ENCODE data around the gene HS1BP3.

HS1BP3 gene

DNA sequence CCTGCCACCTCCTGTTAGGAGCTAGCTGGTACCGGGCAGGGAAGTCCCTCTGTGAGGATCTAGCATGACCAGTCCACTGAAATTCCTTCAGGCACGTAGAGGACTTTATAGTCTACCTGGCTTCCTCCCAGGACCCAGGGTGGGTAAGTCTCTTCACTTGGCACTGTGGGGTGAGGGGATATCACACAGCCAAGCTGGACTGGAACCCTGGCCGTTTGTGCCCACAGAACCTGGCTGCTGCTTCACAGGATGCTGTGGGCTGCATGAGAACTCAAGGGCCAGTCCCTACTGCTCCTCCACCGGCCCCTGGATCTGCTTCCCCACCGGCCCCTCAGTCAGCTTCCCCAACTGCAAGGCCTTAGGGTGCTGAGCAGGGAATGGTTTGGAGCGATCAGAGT lies 35.8 kb downstream of the HS1BP3 start:
- DNase-seq, result no peak

DNA sequence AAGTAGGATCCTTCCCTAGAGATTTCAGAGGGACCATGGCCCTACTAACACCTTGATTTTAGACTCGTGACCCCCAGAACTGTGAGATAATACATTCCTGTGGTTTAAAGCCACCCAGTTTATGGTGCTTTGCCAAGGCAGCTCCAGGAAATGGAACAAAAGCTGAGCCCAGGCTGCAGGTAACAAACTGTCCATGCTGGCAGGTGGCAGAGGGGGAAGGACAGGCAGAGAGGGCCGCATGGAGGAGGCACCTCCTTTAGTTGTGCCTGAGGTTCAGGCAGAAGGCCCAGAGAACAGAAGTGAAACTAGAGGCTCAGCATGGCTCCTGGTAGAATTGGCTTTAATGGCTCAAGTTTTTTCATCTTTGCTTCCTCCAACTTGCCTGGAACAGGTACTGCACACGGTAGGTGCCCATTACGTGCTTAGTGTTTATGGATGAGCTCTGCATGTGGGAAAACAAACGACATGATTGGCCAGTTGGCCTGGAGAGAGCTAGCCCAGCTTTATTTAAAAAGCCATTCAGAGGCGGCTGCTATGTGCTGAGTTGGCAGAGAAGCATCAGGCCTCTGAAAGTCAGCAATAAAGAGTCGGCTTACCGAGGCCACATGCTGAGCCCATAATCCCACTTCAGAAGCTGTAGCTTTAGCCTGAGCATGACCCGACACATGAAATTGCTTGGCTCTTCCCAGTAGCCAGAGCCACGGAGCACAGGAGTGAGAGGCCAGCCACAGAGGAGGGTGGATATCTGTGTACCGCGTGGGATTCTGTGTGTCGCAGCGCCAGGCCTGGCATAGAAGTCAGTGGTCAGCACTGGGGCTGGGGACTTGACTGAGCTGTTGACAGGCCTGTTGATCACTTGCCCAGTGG lies 36.5 kb downstream of the HS1BP3 start:
- no peak for DNase-seq

DNA sequence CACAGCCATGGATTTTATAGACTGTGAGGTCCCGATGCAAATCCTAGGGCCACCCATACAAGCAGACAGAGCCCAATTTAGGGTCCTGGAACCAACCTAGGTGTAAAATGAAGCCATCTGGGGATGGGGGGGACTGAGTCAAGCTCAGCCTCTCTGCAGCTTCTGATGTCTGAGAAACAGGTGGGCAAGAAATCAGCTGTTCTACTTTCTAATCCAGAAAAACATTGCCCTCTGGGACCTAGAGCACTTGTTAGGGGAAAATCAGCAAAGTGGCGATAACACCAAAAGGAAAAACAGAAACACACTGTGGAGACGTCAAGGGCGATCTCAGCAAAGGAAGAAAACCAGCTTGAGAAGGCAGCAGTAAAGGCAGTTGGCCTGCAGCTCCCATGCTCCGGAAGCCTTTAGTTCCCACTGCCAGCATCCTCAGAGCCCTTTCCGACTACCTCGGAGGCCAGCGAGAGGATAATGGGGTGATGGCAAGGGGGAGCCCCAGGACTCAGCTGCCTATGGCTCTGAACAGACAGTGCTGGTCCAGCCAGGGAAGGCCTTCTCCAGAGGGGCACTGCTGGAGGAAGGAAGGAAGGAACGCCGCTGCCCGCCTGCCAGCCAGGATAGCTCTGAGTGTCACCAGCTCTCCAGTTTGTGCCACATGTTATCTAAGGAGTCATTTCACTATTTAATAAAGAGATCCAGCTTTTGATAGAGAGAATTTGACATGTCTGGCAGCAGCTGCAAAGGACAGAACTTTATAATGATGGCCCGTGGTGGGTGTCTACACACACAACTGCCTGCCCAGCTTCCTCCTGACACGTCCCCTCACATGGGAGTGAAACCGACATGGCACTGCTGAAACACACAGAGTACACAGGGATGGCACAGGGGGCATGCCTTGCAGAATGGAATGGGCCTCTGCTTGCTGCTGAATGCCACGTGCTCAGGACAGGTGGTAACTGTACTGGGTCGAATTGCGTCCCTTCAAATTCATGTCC lies 37.7 kb downstream of the HS1BP3 start:
- DNase-seq, result no peak

DNA sequence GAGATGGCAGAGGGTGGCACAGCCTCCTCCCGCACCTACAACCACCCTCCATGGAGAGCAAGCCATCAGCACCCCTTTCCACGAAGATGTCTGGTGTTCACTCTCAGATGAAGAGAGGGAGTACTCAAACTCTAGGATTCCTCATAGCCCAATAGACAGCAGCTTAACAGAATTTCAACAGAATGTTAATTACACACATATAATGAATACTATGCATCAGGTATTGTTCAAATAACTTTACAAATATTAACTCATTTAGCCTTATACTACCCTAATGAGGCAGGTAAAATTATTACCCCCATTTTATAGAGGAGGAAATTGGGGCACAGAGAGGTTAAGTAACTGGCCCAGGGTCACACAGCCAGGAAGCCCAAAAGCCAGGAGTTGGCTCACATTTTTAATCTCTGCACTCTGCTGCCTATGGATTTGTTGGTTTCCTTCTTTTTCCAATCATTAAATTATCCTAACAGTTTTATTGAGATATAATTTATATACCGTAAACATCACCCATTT lies 39.0 kb downstream of the HS1BP3 start:
- no peak for DNase-seq

DNA sequence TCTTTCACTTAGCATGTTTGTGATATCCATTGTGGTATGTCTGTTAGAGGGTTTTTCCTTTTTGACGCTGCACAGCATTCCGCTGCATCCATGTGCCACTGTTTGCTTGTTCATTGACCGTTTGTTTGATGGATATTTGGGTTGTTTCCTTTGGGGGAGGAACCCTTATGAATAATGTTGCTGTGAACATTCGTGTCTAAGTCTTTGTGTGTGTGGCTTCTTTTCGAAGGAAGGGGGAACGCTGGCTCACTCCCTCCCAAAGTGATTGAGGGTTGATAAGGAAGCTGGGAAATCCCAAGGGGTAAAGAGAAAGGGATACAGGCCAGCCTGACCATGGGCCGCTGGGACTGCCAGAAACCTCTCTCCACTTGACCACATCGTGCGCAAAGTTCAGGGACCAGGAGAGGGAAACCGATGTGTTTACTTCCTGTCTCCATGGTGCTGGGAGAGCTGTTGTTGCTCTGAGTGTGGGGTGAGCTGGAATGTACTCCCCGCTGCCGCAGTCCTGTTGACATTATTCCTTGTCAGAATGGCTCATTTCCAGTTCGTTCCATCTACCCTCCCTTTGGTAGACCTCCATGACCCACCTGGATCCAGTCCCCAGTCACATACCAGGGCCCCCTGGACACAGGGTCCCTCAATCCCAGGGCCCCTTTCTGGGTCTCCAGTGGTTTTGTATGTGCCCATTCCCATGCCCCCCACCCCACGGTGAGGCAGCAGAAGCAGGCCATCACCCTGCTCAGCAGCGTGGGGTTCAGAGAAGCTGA lies 39.6 kb downstream of the HS1BP3 start:
- no peak for DNase-seq

DNA sequence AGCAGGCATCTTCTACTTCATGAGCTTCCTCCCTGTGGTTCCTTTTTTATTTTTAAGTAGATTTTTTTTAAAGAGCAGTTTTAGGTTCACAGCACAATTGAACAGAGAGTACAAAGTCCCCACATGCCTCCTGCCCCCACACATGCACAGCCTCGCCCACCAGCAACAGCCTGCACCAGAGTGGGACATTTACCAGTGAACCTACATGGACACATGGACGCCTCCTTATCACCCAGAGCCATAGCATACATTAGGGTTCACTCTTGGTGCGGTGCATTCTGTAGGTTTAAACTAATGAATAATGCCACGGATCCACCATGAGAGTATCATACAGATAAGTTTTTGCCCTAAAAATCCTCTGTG lies 40.9 kb downstream of the HS1BP3 start:
- DNase-seq, result no peak

DNA sequence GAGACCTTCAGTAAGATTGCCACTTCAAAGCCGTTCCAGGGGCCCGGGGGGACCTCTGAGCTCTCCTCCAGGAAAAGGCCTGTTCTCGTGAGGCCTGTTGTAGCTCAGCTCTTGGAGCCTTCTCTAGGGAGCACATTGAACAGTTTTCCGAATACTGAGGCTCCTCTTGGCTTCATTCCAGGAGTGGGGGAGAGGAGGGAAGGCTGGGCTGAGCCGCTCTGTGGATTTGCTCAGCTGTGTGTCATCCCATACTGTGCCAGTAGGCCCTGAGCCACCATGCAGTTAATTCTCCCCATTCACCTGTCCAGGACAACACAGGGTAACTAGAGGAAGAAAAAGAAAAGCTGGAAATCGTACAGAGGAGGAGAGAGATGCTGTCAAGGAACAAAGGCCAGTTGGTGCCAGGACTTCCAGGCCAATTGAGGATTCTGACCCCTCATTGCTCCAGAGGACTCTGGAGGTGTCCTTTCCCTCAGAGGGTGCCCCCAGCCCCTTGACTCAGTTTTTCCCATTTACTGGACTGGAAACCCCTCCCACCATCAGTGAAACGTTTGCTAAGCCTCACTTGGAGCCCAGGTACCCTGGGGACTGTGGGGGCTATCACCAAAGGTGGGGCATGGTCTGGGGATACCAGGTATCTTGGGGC lies 41.4 kb downstream of the HS1BP3 start:
- DNase-seq, result no peak

DNA sequence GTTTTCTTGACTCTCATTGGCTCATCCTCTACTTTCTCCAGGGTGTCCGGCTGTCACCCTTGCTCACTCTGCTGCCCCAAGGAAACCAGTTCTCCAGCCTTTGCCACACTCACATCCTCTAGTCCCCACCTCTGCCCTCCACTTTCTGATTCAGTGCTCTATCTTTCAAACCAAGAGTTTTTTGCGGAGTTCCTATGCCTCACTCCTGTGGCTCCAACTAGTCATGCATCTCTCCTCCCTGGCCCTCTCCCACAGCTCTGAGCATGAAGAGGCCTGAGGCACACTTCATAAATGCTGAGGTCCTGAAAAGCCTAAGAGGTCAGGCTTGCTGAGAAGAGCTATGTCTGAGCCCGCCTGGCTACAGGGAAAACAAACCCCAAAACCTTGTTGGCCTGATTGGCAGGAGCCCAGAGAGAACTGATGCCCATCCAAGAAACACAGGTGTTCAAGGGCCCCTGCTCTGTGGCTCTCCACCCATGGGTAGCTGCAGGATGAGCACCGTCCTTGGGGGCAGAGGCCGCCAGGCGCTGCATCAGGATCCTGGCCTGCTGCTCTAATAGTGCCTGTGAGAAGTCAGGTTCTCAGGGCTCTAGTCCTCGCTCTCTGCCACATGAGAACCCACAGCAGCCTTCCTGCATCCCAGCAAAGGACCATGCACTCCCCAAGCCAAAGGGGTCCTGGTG lies 42.1 kb downstream of the HS1BP3 start:
- DNase-seq, result no peak

DNA sequence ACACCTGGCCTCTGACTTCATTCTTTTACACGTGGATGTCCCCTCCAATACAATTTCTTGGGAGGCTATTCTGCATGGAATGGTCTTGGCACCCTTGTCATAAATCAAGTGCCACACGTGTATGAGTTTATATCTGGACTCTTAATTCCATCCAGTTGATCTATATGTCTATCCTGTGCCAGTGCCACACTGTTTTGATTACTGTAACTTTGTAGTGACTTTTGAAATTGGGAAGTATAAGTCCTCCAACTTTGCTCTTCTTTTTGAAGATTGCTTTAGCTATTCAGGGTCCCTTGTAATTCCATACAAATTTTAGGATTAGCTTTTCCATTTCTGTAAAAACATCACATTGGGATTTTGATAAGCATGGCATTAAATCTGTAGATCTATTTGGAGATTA lies 43.5 kb downstream of the HS1BP3 start:
- DNase-seq, result no peak

DNA sequence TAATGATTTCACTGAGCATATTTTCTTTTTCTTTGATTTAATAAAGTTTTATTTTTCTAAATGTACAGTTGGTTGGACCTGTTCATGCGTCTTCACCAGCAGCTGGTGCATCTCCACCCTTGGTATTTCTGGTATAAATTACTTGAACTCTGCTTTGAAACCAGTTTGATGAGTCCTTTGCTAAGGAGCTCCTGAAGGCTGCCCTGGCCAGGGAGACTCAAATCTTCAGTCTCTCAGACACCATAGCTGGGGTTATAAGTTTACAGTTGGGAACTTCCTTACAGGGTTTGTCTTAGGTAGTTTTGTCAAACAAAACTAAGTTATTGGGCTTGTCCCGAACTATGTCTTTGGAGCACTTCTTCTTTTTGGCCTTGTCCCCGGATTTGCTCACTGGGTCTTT lies 44.7 kb downstream of the HS1BP3 start:
- DNase-seq, result no peak

DNA sequence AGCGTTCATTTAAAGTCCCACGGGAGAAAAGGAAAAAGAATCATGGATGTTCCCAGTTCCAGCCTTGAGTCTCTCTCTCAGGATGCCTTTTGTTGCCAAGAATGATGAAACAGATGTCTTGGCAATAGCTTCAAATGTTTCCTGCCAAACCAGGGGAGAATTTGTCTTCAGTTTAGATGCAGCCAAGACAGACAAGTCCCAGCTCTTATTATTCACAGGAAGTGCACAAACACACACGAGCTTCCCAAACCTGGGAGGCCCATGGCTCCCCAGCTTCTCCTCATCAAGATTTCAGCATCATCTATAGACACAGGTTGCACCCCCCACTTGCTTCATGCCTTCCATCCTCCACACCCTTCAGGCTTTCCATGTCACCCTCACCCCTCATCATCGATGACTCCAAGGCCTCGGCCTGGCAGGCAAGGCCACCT lies 45.9 kb downstream of the HS1BP3 start:
- DNase-seq, result no peak

DNA sequence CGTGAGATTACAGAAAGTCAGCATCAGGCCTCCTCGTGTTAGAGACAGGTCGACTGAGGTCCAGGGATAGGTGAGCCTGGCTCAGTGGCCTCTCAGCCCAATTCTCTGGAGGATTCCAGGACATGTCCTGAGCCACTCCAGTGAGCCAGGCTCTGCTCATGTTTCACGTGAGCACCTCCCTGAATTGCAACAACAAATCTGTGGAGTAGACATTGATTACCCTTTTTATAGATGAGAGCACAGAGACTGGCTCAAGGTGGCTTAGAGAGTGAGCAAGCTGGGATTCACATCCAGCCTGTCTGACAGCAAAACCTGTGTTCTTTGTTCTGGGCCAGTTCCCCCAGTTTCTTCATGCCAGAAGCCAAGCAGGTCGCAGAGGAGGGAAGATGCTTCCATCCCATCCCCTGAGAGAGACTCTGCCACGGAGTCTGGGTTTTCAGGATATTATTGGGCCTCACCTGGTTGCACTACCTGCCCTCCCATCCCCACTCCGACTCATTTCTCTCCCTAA lies 46.4 kb downstream of the HS1BP3 start:
- DNase-seq, result no peak

DNA sequence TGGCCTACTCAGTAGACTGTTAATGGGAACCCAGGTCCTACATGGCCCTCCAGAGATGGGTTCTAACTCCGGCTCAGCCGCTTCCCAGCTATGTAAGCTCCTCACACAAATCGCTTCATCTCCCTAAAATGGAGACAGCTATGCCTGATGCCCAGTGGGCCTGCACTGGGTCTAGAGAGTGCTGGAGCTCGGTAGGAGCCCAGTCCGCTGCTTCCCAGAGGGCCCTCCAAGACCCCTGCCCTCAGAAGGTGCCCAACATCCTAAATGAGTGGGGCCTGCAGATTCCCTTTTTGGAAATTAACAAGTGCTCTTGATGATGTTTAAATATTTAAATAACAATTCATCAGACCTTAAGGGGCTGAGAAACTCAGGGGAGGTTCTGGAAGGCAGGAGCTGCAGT lies 47.1 kb downstream of the HS1BP3 start:
- DNase-seq, result no peak

DNA sequence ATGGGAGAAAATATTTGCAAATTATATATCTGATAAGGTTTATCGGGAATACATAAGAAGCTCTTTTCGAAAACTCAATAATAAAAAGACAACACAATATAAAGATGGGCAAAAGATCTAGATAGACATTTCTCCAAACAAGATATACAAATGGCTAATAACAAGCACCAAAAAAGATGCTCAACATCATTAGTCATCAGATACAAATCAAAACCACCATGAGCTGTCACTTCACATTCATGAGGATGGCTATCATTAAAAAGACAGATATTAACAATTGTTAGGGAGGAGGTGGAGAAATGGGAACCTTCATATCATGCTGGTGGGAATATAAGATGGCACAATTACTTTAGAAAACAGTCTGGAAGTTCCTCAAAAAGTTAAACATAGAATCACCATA lies 48.1 kb downstream of the HS1BP3 start:
- no peak for DNase-seq

DNA sequence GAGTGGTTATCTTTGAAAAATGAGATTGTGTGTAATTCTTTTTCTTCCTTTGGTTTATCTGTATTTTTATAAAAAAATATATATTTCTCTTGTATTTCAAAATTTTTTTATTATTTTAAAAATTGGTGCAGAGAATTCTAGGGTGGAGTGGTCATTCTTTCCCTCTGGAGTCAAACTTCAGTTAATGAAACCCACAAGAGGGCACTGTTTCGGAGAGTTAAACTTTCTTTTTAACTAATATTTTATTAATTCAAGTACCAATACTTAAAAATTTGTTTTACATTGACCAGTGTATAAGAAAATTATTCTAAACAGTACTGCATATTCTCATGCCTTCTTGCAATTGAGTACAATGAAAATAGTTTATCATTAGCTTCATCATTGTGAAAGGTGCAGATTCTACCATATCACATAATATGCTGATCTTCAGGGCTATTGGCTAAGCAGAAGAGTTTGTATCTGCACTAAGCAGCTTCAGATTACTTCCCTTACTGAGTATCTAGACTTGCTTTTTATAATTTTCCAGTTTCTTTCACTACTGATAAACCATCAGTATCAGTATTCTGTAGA lies 50.1 kb downstream of the HS1BP3 start:
- DNase-seq, result no peak

DNA sequence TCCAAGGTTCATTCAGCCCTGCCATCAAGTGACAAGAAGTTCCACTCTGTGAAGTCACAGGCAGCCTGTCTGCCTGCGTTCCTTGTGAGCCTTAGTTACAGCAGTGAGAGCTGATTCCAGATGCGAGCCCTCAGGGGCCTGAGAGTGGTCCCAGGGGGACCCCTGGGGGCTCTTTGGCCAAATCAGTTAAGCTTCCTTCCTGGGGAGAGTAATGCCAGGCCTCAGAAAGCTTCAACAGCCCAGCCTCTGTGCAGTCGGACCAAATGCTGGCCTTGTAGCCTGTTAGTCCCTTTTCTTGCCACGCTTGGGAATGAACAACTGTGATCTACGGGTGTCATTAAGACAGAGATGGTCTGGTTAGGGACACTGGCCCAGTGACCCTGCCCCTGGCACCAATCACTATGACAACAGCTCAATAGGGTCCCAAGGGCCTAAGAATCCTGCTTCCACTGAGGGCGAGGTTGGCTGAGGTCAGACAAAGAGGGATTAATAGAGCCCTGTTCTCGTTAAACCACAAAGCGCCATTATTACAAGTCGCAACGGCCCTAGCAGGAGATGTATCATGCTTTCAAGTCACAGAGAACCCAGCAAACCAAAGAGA lies 50.9 kb downstream of the HS1BP3 start:
- no peak for DNase-seq

DNA sequence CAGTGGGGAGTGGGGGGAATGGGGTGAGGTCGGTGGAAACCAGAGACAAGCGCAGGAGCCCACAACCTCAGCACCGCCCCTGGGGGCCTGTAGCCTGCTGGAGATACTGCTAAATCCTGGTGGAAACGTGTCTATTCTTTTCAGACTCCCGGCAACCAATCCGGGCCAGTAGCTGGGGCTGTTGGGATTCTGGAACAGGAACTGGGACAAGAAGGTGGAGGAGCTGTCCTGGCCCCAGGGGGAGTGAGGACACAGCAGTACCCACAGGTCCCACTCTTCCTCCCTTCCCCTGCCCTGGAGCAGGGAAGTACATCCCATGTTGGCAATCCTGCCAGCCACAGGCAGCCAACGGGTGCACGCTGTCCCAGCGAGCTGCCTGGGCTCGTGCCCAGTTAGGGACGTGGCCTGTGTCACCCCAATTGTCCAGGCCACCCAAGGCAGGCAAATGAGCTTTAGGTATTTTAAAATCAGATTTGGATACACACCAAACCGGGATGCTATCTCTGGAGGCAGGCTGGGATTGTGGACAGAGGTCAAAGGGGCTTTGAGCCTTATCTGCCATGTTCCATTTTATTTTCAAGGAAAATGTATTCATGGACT lies 51.8 kb downstream of the HS1BP3 start:
- no peak for DNase-seq

DNA sequence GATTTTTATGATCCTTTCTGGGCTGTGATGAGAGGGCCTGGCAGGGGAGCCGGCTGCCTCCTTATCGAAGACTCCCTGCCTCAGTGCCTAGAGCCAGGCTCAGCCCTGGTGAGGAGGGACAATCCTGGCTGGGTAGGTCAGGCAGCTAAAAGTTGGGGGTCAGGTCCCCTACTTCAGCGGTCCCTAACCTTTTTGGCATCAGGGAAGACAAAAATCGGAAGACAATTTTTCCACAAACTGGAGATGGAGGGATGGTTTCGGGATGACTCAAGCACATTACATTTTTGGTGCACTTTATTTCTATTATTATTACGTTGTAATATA lies 53.1 kb downstream of the HS1BP3 start:
- DNase-seq, result no peak

DNA sequence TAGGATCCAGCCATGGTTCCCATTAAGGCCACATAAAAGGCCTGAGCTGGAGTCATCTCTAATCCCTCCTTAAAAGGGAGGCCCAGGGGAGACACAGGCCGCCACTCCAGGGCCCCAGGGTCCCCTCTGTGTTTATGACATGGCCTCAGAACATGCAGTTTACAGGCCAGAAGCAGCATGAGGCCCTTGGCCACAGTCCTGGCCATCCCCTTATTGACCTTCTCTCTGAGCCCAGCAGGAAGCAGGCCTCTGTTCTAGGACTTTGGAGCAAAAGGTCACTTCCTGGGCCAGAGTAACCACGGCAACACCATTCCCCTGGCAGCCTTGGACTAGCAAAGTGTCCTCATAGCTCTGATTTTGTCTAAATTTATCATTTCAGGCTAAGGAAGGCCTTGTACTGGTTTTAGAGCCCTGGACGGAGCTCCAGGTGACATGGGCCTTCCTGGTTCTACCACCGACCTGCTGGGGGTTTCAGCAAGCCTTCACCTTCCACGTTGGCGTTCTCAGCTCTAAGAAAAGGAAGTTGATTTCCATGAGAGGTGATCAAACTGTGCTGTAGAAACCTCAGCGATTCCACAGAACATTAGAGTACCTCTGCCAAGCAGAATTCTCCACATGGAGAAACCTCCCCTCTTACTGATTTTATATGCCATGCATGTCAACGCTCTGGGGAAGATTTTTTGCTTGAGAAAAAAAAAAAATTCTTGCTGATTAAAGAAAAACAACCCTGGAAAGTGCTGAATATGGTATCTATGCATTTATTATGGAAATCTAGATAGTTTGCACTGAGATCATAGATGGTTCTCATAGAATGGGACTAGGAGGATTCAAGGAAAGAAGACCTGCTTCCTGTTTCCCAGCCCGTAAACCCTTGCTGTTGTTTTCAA lies 53.7 kb downstream of the HS1BP3 start:
- no peak for DNase-seq

Measured in GOT3 (cell line).